Breast epithelium (tissue), 4 donors: ENCODE results near the gene TCERG1L. TPM values are rescaled to one million over a fixed set of nuclear protein-coding genes. Genes with fewer than 3 reads are reported as not detected.

Experiments
- DNase-seq, 2 donors: peaks; one replicate each; pipeline ENCODE4 v3.0.0-alpha.2; 2019; ENCODE audit warnings: low spot score in 2 of 2
- H3K27ac ChIP-seq, 2 donors: fragments of 200-600 bp; sonication (generic) in 1 of 2; one replicate each; pipeline ENCODE4 v1.5.1; 2016 to 2019; ENCODE audit warnings: mild to moderate bottlenecking in 1 of 2
- H3K27me3 ChIP-seq, 2 donors: fragments of 200-600 bp; sonication (generic) in 1 of 2; one replicate each; pipeline versions ENCODE4 v1.5.1 to v1.6.0; 2017 to 2019; ENCODE audit warnings: control low read depth in 1 of 2, mild to moderate bottlenecking in 1 of 2
- H3K36me3 ChIP-seq: fragments of 200-600 bp; one replicate; pipeline ENCODE4 v1.5.1; 2019
- H3K4me1 ChIP-seq, 2 donors: fragments of 200-600 bp; sonication (generic); one replicate each; pipeline ENCODE4 v1.5.1; 2016 to 2019; ENCODE audit warnings: control low read depth in 1 of 2
- H3K4me3 ChIP-seq, 3 donors: fragments of 200-600 bp; sonication (generic); 1 replicate in 2 of 3; 2 replicates in 1 of 3; pipeline ENCODE4 v1.5.1; 2016 to 2019; ENCODE audit warnings: mild to moderate bottlenecking in 3 of 3, moderate library complexity in 2 of 3
- H3K9me3 ChIP-seq, 2 donors: fragments of 200-600 bp; sonication (generic) in 1 of 2; one replicate each; pipeline ENCODE4 v1.5.1; 2016 to 2019; ENCODE audit warnings: control low read depth in 1 of 2
- CTCF ChIP-seq, 3 donors: fragments of 450-650 bp; IDR thresholded peaks; one replicate each; pipeline ENCODE4 v1.5.1; 2016 to 2017; ENCODE audit warnings: antibody characterized with exemption in 3 of 3, mild to moderate bottlenecking in 3 of 3, moderate library complexity in 3 of 3
- POLR2A ChIP-seq: fragments of 450-650 bp; IDR thresholded peaks from one replicate; pipeline ENCODE4 v1.6.1; 2016; ENCODE audit warnings: antibody characterized with exemption, mild to moderate bottlenecking, moderate library complexity
- POLR2AphosphoS5 ChIP-seq, 3 donors: sonication (generic); formaldehyde crosslinking; IDR thresholded peaks; one replicate each; pipeline ENCODE4 v1.6.1; 2017; ENCODE audit warnings: antibody characterized with exemption in 3 of 3
- intact Hi-C: fragments of 100-400 bp; cut with DNase I; formaldehyde crosslinking; loops from one replicate; pipeline ENCODE4 v1.15.1; 2023; ENCODE audit warnings: low total_unique reads
- total RNA-seq, 3 donors: library from RNA; depleted of rRNA; stranded (reverse); fragments of >200 nt; gene quantifications; one replicate each; pipeline ENCODE4 v1.1.0, GENCODE V29; 2016

Gene TCERG1L
- total RNA-seq, 3 donors from 2014 or later = under 0.01 to 0.88 TPM; not detected in 1

GRCh38 chr10:131142517-131143380 lies 168.8 kb downstream of the TCERG1L start:
- no peaks in the 10 kb centered on the region for H3K9me3 ChIP-seq
- intact Hi-C loops = no loop called here
- peaks cover 0 to 16% of the 10 kb centered on the region in 2 donors for H3K27me3 ChIP-seq
- H3K36me3 ChIP-seq = no peaks in the 10 kb centered on the region
- H3K27ac ChIP-seq = no peak overlapping the region
- H3K4me3 ChIP-seq = no peak overlapping the region
- no peak for TF ChIP-seq POLR2A
- no peak for TF ChIP-seq CTCF (IDR thresholded peaks at IDR 0.05)
- TF ChIP-seq POLR2AphosphoS5 (IDR thresholded peaks at IDR 0.05) = no peak
- DNase-seq = peak in 1 of 2 donors; percentile 14
- no peaks in the 10 kb centered on the region for H3K4me1 ChIP-seq

GRCh38 chr10:131141645-131142516 lies 169.6 kb downstream of the TCERG1L start:
- intact Hi-C loops = no loop called here
- peak in 1 of 2 donors; percentile 15 for DNase-seq
- no peaks in the 10 kb centered on the region for H3K9me3 ChIP-seq
- no peaks in the 10 kb centered on the region for H3K36me3 ChIP-seq
- H3K27ac ChIP-seq = no peak overlapping the region
- no peaks in the 10 kb centered on the region for H3K4me1 ChIP-seq
- no peak overlapping the region for H3K4me3 ChIP-seq
- H3K27me3 ChIP-seq = peaks cover 0 to 14% of the 10 kb centered on the region in 2 donors
- no peak for TF ChIP-seq CTCF (IDR thresholded peaks at IDR 0.05)
- no peak for TF ChIP-seq POLR2AphosphoS5 (IDR thresholded peaks at IDR 0.05)
- no peak for TF ChIP-seq POLR2A

- TF ChIP-seq CTCF (IDR thresholded peaks at IDR 0.05) (no peak), POLR2AphosphoS5 (IDR thresholded peaks at IDR 0.05) (no peak), POLR2A (no peak)
- H3K9me3 ChIP-seq = no peaks in the 10 kb centered on the region
- DNase-seq = peak in 1 of 2 donors; percentile 43
- no peak overlapping the region for H3K27ac ChIP-seq
- intact Hi-C loops = no loop called here
- no peak overlapping the region for H3K4me3 ChIP-seq
- H3K27me3 ChIP-seq = peaks cover 0 to 17% of the 10 kb centered on the region in 2 donors
- H3K4me1 ChIP-seq = no peaks in the 10 kb centered on the region
- H3K36me3 ChIP-seq = no peaks in the 10 kb centered on the region
Observed at GRCh38 chr10:131141207-131141606, 170.3 kb downstream of the TCERG1L start.

GRCh38 chr10:131140606-131141005 lies 170.9 kb downstream of the TCERG1L start:
- Histone ChIP-seq H3K9me3 (no peaks in the 10 kb centered on the region), H3K27me3 (peaks cover 0 to 17% of the 10 kb centered on the region in 2 donors), H3K36me3 (no peaks in the 10 kb centered on the region), H3K4me1 (no peaks in the 10 kb centered on the region), H3K27ac (no peak overlapping the region), H3K4me3 (no peak overlapping the region)
- intact Hi-C loops = no loop called here
- DNase-seq = peak in 1 of 2 donors; percentile 44
- TF ChIP-seq POLR2A (no peak), CTCF (IDR thresholded peaks at IDR 0.05) (no peak), POLR2AphosphoS5 (IDR thresholded peaks at IDR 0.05) (no peak)
